ENCODE results near the gene BDKRB1. TPM values are rescaled to one million over a fixed set of nuclear protein-coding genes. Genes with fewer than 3 reads are reported as not detected.
"Not testable (repeated sequence)": the region's sequence is repeated elsewhere in the genome, so short reads cannot be mapped to it uniquely, and the experiment has no call there.

BDKRB1 gene
- polyA plus RNA-seq, 2 of the 4 experiments (the other 2 are of a cell fraction), result 2.8 to 3.5 TPM

DNA sequence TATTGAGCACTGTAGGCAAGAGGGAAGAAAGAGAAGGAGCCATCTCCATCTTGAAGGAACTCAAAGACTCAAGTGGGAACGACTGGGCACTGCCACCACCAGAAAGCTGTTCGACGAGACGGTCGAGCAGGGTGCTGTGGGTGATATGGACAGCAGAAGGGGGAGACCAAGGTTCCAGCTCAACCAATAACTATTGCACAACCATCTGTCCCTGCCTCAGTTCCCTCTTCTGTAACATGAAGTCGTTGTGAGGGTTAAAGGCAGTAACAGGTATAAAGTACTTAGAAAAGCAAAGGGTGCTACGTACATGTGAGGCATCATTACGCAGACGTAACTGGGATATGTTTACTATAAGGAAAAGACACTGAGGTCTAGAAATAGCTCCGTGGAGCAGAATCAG, 13.9 kb upstream of the BDKRB1 start (continued):
- TF ChIP-seq ZNF302 (CRISPR knock-in tag; IDR thresholded peaks at IDR 0.05) (no peak), GATA3 (IDR thresholded peaks at IDR 0.05; ENCODE audit: borderline replicate concordance) (no peak), CBX2 (IDR thresholded peaks at IDR 0.05; ENCODE audit: borderline replicate concordance, low read depth) (no peak), TFCP2L1 (CRISPR knock-in tag; IDR thresholded peaks at IDR 0.05) (no peak), CHD2 (IDR thresholded peaks at IDR 0.05; ENCODE audit: low read length, partially characterized antibody) (no peak), FOXS1 (CRISPR knock-in tag; IDR thresholded peaks at IDR 0.05) (no peak), BHLHE40 (IDR thresholded peaks at IDR 0.05; ENCODE audit: low read depth, low read length) (no peak)
- TF ChIP-seq, protein P1, sequence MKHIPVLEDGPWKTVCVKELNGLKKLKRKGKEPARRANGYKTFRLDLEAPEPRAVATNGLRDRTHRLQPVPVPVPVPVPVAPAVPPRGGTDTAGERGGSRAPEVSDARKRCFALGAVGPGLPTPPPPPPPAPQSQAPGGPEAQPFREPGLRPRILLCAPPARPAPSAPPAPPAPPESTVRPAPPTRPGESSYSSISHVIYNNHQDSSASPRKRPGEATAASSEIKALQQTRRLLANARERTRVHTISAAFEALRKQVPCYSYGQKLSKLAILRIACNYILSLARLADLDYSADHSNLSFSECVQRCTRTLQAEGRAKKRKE (CRISPR knock-in tag; IDR thresholded peaks at IDR 0.05; ENCODE audit: low read depth), result no peak

DNA sequence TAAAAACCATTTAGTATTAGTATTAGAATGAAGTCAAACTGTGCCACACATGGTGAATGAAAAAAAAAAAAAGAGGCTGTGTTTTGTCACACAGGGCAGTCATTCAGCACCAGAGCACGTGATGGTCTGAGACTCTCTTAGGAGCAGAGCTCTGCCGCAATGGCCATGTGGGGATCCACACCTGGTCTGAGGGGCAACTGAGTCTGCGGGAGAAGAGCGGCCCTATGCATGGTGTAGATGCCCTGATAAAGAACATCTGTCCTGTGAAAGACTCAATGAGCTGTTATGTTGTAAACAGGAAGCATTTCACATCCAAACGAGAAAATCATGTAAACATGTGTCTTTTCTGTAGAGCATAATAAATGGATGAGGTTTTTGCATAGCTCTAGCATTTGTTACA, 12.2 kb upstream of the BDKRB1 start:
- no peak for ATAC-seq
- ChIA-PET POLR2A (no interaction called here), CTCF (interaction anchor here (0.7 to 9.1 kb wide), 4 partner anchors 12 to 246 kb away, joined by 3 to 66 read pairs (median 4); partner anchors contain the start of gene BDKRB1)
- Histone ChIP-seq H3K9me3 (no peaks in the 10 kb centered on the region), H3K27ac (0 out of 6 replicates have a peak overlapping the region, but pooled peaks of 1 of the 2 experiments have one; percentile 1), H3K4me1 (peaks cover 41% of the 10 kb centered on the region), H3K4me2 (no peak overlapping the region), H3K4me3 (no peak overlapping the region)
- DNase-seq (ENCODE audit: low read depth in 1 of 2, low spot score in 1 of 2), result no peak
- FAIRE-seq, result no peak
- TF ChIP-seq EP300 (IDR thresholded peaks at IDR 0.05) (no peak), RFX5 (IDR thresholded peaks at IDR 0.05) (no peak), PHF8 (IDR thresholded peaks at IDR 0.05; ENCODE audit: borderline replicate concordance, low read depth) (no peak), MAZ (IDR thresholded peaks at IDR 0.05; ENCODE audit: borderline replicate concordance, low read depth, low read length) (no peak), ESRRA (IDR thresholded peaks at IDR 0.05; ENCODE audit: borderline replicate concordance, low read length) (no peak), JUNB (IDR thresholded peaks at IDR 0.05) (no peak), NR3C1 (IDR thresholded peaks at IDR 0.05) (no peak), CBX8 (IDR thresholded peaks at IDR 0.05) (no peak), FOSB (CRISPR knock-in tag; IDR thresholded peaks at IDR 0.05) (no peak)
- TF ChIP-seq, protein P2, sequence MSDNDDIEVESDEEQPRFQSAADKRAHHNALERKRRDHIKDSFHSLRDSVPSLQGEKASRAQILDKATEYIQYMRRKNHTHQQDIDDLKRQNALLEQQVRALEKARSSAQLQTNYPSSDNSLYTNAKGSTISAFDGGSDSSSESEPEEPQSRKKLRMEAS (IDR thresholded peaks at IDR 0.05), result no peak
- TF ChIP-seq, protein P1 (CRISPR knock-in tag; IDR thresholded peaks at IDR 0.05; ENCODE audit: low read depth), result no peak
- TF ChIP-seq, protein P3, sequence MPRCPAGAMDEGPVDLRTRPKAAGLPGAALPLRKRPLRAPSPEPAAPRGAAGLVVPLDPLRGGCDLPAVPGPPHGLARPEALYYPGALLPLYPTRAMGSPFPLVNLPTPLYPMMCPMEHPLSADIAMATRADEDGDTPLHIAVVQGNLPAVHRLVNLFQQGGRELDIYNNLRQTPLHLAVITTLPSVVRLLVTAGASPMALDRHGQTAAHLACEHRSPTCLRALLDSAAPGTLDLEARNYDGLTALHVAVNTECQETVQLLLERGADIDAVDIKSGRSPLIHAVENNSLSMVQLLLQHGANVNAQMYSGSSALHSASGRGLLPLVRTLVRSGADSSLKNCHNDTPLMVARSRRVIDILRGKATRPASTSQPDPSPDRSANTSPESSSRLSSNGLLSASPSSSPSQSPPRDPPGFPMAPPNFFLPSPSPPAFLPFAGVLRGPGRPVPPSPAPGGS (IDR thresholded peaks at IDR 0.05), result no peak
- 61% methylated on average over 5 of the region's 5 CpGs for whole genome bisulfite sequencing (ENCODE audit: missing lambda C conversion rate)

DNA sequence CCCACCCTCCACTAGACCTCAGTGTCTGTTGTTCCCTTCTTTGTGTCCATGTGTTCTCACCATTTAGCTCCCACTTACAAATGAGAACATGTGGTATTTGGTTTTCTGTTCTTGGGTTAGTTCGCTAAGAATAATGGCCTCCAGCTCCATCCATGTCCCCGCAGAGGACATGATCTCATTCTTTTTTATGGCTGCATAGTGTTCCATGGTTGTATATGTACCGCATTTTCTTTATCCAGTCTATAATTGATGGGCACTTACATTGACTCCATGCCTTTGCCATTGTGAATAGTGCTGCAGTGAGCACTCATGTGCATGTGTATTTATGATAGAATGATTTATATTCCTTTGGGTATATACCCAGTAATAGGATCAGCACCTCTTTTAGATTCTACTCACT, 10.9 kb upstream of the BDKRB1 start:
- 79% methylated on average over 3 of the region's 3 CpGs for WGBS (ENCODE audit: missing lambda C conversion rate)
- not testable (repeated sequence) for DNase-seq (ENCODE audit: low read depth in 1 of 2, low spot score in 1 of 2); H3K4me3 ChIP-seq; FAIRE-seq; ATAC-seq; H3K4me2 ChIP-seq; H3K9me3 ChIP-seq
- CTCF ChIA-PET, result interaction anchor here (1.6 to 9.1 kb wide), 2 partner anchors 28 to 145 kb away, joined by 10 to 66 read pairs; no protein-coding TSS in a partner anchor
- Histone ChIP-seq H3K27ac (peak overlapping the region; percentile 76 to 91; a peak in 4 of 6 replicates), H3K4me1 (peaks cover 42% of the 10 kb centered on the region)
- POLR2A ChIA-PET, result interaction anchor here (0.7 kb wide), 1 partner anchor 688 kb away, joined by 3 read pairs; no protein-coding TSS in a partner anchor
